ENCODE measurements around the gene CHIC1. TPM values are rescaled to one million over a fixed set of nuclear protein-coding genes. Genes with fewer than 3 reads are reported as not detected.
"Not testable (repeated sequence)": the region's sequence is repeated elsewhere in the genome, so short reads cannot be mapped to it uniquely, and the experiment has no call there.

The CHIC1 gene
- total RNA-seq, 1 experiment from 2014 or later: 9.4 TPM

GRCh38 chrX:73562984-73563737 lies at the start of gene CHIC1 (continued):
- TF ChIP-seq TCF7 (CRISPR knock-in tag; IDR thresholded peaks at IDR 0.05; ENCODE audit: low read depth) (no peak), ZBTB21 (CRISPR knock-in tag; IDR thresholded peaks at IDR 0.05; ENCODE audit: borderline replicate concordance) (0 out of 2 replicates have a peak, but pooled peaks have one; percentile 16), HMGXB4 (CRISPR knock-in tag; IDR thresholded peaks at IDR 0.05) (no peak)

DNA sequence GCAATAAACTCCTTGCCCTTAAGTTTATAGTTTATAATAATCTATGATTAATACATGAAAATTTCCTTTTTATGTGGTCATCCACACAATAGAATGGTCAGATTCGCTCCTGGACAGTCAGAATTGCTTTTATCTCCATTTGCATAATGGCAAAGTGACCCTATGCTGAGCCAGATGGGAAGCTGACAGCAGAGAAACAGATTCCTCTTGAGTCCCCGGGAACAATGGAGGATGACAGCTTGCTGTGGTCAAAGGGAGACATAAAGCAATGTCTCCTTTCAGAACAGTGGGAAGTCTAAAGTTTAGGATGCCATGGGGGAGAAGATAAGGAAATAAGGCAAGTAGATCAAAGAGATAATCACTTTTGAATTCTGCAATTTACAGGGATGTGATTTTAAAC lies 40.2 kb upstream of the CHIC1 start:
- H3K4me3 Mint-ChIP-seq; H3K27ac Mint-ChIP-seq; CTCF ChIA-PET; H3K27me3 Mint-ChIP-seq (ENCODE audit: low read depth); POLR2A ChIA-PET; DNase-seq (ENCODE audit: low spot score); ATAC-seq: not testable (repeated sequence)
- Mint-ChIP-seq H3K4me1 (peaks cover 23% of the 10 kb centered on the region), H3K36me3 (peaks cover 26% of the 10 kb centered on the region), H3K9me3 (peaks cover 21% of the 10 kb centered on the region)

GRCh38 chrX:73524906-73525305 lies 38.1 kb upstream of the CHIC1 start:
- H3K4me1 Mint-ChIP-seq: peaks cover 28% of the 10 kb centered on the region

More at GRCh38 chrX:73524906-73525305, 38.1 kb upstream of the CHIC1 start:
- Mint-ChIP-seq H3K9me3 (peaks cover 37% of the 10 kb centered on the region), H3K4me3 (no peak overlapping the region), H3K27ac (no peak overlapping the region), H3K36me3 (peaks cover 46% of the 10 kb centered on the region), H3K27me3 (ENCODE audit: low read depth) (peaks cover 12% of the 10 kb centered on the region; the same call in 1 of the 2 replicates)
- CTCF ChIA-PET: no interaction called here
- no peak for ATAC-seq
- POLR2A ChIA-PET: no interaction called here
- TF ChIP-seq, protein P1, sequence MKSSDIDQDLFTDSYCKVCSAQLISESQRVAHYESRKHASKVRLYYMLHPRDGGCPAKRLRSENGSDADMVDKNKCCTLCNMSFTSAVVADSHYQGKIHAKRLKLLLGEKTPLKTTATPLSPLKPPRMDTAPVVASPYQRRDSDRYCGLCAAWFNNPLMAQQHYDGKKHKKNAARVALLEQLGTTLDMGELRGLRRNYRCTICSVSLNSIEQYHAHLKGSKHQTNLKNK (CRISPR knock-in tag; IDR thresholded peaks at IDR 0.05): no peak
- no peak for TF ChIP-seq ZNF219 (CRISPR knock-in tag; IDR thresholded peaks at IDR 0.05; ENCODE audit: borderline replicate concordance)
- no peak for TF ChIP-seq GTF2I (CRISPR knock-in tag; conservative IDR thresholded peaks at IDR 0.05)
- TF ChIP-seq JAZF1 (CRISPR knock-in tag; IDR thresholded peaks at IDR 0.05): no peak
- TF ChIP-seq, protein P2, sequence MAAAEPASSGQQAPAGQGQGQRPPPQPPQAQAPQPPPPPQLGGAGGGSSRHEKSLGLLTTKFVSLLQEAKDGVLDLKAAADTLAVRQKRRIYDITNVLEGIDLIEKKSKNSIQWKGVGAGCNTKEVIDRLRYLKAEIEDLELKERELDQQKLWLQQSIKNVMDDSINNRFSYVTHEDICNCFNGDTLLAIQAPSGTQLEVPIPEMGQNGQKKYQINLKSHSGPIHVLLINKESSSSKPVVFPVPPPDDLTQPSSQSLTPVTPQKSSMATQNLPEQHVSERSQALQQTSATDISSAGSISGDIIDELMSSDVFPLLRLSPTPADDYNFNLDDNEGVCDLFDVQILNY (CRISPR knock-in tag; IDR thresholded peaks at IDR 0.05): no peak
- TF ChIP-seq MLX (CRISPR knock-in tag; IDR thresholded peaks at IDR 0.05): no peak
- no peak for TF ChIP-seq MXD4 (CRISPR knock-in tag; IDR thresholded peaks at IDR 0.05; ENCODE audit: borderline replicate concordance)
- TF ChIP-seq, protein P3, sequence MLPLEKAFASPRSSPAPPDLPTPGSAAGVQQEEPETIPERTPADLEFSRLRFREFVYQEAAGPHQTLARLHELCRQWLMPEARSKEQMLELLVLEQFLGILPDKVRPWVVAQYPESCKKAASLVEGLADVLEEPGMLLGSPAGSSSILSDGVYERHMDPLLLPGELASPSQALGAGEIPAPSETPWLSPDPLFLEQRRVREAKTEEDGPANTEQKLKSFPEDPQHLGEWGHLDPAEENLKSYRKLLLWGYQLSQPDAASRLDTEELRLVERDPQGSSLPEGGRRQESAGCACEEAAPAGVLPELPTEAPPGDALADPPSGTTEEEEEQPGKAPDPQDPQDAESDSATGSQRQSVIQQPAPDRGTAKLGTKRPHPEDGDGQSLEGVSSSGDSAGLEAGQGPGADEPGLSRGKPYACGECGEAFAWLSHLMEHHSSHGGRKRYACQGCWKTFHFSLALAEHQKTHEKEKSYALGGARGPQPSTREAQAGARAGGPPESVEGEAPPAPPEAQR (CRISPR knock-in tag; IDR thresholded peaks at IDR 0.05): no peak
- no peak for TF ChIP-seq CTCF (IDR thresholded peaks at IDR 0.05)
- no peak for TF ChIP-seq USF1 (CRISPR knock-in tag; IDR thresholded peaks at IDR 0.05)
- TF ChIP-seq IRF2 (CRISPR knock-in tag; IDR thresholded peaks at IDR 0.05; ENCODE audit: borderline replicate concordance, low read depth): no peak
- no peak for DNase-seq (ENCODE audit: low spot score)
